GM06990 (cell line): Measurements from ENCODE around the gene ITIH3.
A peak's percentile ranks its signal among the peaks of the same experiment; 100 is the strongest.

Source experiments
- DNase-seq: peaks from one replicate; pipeline ENCODE4 v3.0.0-alpha.2; 2011; ENCODE audit not compliant: insufficient read length; ENCODE audit errors: extremely low read depth
- H3K27me3 ChIP-seq: replicated peaks from 2 replicates; pipeline ENCODE4 v1.6.0; 2011; ENCODE audit warnings: low read length; ENCODE audit not compliant: control insufficient read depth, insufficient read depth
- H3K36me3 ChIP-seq: 2 replicates; pipeline ENCODE4 v1.5.1; 2011; ENCODE audit warnings: low read length; ENCODE audit not compliant: control insufficient read depth, insufficient read depth
- H3K4me3 ChIP-seq: replicated peaks from 2 replicates; pipeline ENCODE4 v1.5.1; 2011; ENCODE audit warnings: low read depth, mild to moderate bottlenecking, control low read depth, low read length
- CTCF ChIP-seq: IDR thresholded peaks from 2 replicates; pipeline ENCODE4 v1.5.1; 2011; ENCODE audit warnings: low read length, control low read depth, mild to moderate bottlenecking, inconsistent platforms; ENCODE audit not compliant: insufficient read depth, poor library complexity, severe bottlenecking

Gene ITIH3

DNA sequence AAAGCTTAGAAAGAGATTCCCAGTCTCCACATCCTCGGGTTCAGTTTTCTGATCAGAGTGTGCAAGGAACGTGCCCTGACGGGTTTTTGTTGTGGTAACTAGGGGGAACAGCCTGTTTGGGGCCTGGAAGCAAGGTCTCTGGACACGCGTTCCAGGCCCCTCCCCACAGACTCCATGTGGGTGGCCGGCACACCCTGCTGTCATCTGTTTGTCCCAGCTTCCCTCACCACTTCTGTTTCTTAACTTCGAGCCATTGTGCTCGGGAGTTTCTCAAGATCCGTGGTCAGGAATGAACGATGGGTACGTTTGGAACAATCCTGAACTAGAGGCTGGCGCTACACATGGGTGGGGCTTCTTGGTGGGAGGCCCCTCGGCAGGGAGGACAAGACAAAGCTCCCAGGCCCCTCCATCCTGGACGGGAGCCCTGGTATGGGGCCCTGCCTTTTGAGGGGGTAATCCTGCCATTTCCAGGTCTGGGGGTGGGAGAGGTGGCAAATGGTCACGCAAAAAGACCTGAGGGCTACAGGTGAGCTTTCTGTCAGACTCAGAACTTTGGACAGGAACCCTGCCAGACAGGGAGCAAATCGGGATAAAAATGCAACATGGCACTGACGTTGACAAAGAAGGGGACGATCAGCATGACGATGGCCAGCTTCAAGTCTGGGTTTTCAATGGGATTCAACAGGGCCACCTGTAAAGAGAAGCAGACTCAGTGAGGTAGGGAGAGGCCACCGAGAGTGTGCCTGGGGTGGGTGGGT lies 48.7 kb downstream of the ITIH3 start:
- Histone ChIP-seq H3K4me3 (no peak overlapping the region), H3K36me3 (peaks cover 17% of the 10 kb centered on the region), H3K27me3 (no peaks in the 10 kb centered on the region)
- no peak for DNase-seq
- TF ChIP-seq CTCF = no peak

GRCh38 chr3:52843881-52844280 lies 49.3 kb downstream of the ITIH3 start:
- DNase-seq = no peak
- Histone ChIP-seq H3K4me3 (no peak overlapping the region), H3K36me3 (peaks cover 17% of the 10 kb centered on the region), H3K27me3 (no peaks in the 10 kb centered on the region)
- no peak for TF ChIP-seq CTCF

DNA sequence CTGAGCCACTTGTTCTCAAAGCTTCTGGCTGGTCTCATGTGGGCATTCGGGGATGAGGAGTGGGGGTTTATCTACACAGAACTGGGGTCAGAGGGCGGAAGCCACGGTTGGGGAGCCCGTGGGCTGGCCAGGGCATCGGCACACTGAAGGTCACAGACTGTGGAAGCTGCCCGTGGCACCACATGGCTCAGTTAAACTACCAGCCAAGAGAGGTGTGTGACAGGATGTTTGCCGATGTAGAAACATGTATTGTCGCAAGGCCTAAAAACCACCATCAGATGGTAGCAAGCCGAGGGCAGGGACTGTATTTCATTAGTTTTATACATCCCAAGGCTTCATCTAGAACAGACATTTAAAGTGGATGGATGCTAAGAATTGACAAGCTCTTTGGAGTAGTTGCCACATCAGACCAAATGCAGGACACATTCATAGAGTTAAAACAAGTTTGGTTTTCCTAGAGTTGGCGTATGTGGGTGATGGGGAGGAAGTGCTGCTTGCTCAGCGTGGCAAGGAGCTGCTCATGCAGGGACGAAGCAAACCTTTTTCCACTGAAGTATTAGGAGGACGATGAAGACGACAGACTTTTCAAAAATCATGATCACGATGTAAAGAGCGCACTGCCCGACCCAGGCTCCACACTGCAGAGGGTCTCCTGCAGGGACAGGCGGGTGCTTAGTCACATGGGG lies 49.8 kb downstream of the ITIH3 start:
- no peak for DNase-seq
- no peak overlapping the region for H3K4me3 ChIP-seq
- TF ChIP-seq CTCF = no peak
- peaks cover 15% of the 10 kb centered on the region for H3K36me3 ChIP-seq
- no peaks in the 10 kb centered on the region for H3K27me3 ChIP-seq

DNA sequence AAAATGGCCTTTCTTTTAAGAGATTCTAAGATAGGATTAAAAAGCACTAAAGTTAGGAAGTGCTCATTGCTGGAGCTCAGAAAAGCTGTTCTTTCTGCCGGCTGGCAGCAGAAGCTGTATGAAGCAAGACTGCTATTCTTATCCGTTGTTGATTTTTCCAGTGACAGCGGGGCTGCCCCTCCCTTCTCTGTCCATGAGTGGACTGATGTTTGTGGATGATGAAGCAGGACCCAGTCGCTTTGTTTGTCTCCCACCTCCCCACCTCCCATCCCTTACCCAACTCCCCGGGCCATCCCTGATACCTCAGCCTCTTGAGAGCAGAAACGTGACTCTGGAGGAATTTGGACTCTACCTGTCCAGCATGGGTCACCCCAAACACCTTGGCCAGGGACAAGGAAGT lies 50.6 kb downstream of the ITIH3 start:
- H3K36me3 ChIP-seq = peaks cover 19% of the 10 kb centered on the region
- no peak overlapping the region for H3K4me3 ChIP-seq
- no peak for TF ChIP-seq CTCF
- no peak for DNase-seq
- H3K27me3 ChIP-seq = no peaks in the 10 kb centered on the region

DNA sequence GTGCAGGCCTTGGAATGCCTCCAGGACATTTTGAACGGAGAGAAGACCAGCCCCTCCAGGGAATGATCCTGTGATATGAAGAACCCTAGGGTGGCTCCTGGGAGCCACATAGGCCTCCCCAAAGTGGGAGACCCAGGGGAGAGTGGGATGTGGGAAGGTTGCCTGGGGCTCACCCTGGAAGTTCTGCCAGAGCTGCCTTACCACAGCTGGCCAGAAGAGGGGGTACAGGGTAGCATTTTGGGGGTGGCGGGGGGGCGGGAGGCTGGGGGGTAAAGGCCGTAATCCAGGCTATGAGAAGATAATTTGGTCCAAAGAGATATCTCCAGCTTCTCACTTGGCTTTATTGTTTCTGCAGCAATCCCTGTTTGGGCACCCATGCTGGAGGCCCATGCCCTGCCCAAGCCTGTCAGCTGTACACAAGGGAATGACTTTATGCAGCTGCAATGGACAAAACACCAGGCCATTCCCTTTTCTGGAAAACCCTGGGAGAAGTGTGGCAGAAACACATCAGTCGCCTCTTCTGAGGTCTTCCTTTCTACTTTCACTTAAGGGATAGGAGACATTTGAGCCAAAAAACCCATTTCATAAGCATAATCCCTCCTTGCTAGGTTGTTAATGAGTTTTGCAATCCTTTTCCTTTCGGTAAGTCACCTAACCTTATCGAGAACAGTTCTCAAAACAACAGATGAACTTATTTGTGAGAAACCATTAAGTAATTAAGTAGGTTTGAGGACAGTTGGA lies 51.3 kb downstream of the ITIH3 start:
- TF ChIP-seq CTCF = peak; percentile 66
- no peaks in the 10 kb centered on the region for H3K27me3 ChIP-seq
- H3K4me3 ChIP-seq = no peak overlapping the region
- DNase-seq = no peak
- H3K36me3 ChIP-seq = peaks cover 16% of the 10 kb centered on the region
